A549 (cell line): ENCODE results near the gene PRDM15. TPM values are rescaled to one million over a fixed set of nuclear protein-coding genes. Genes with fewer than 3 reads are reported as not detected.

ENCODE experiments used
- ATAC-seq, 2 experiments: fragments of 200-7000 bp in 1 of 2; fragments of >200 bp in 1 of 2; cut with Nextera tagmentation in 1 of 2; cut with Tn5 transposase in 1 of 2; 3 replicates each; pipeline versions ENCODE4 v1.8.0 to v1.9.1; 2018 to 2020; ENCODE audit warnings: mild to moderate bottlenecking in 1 of 2, moderate library complexity in 1 of 2
- CTCF ChIA-PET: fragments of 300-600 bp; sonication (Branson Sonifier 250); formaldehyde crosslinking; extraction: SDS; loops from one replicate; lab custom pipeline; 2021; ENCODE audit warnings: antibody characterized with exemption, inconsistent platforms; lab: Yijun Ruan, JAX
- POLR2A ChIA-PET: fragments of 350-600 bp; formaldehyde crosslinking; extraction: SDS; loops from one replicate; lab custom pipeline; 2021; ENCODE audit warnings: antibody characterized with exemption, inconsistent platforms; lab: Yijun Ruan, JAX
- DNase-seq, 2 experiments: peaks; one replicate each; pipeline versions ENCODE4 v3.0.0 to v3.0.0-alpha.2; 2011 to 2016; ENCODE audit warnings: low read depth in 1 of 2, low spot score in 1 of 2
- FAIRE-seq: peaks from 2 replicates; lab custom pipeline; 2011; peaks lifted over from hg19 to GRCh38; lab: Jason Lieb, UNC
- H3K27ac ChIP-seq, 2 experiments: fragments of >200 bp; sonication (Bioruptor Twin); formaldehyde crosslinking; 3 replicates each; pipeline ENCODE4 v1.5.1; 2016 to 2017
- H3K4me1 ChIP-seq: fragments of >200 bp; sonication (Bioruptor Twin); formaldehyde crosslinking; 3 replicates; pipeline ENCODE4 v1.6.1; 2016
- H3K4me2 ChIP-seq: fragments of >200 bp; sonication (Bioruptor Twin); formaldehyde crosslinking; 3 replicates; pipeline ENCODE4 v1.6.1; 2016
- H3K4me3 ChIP-seq: fragments of >200 bp; sonication (Bioruptor Twin); formaldehyde crosslinking; 3 replicates; pipeline ENCODE4 v1.5.1; 2016
- H3K9me3 ChIP-seq: fragments of >200 bp; sonication (Bioruptor Twin); formaldehyde crosslinking; 3 replicates; pipeline ENCODE4 v1.6.1; 2016
- CBX2 ChIP-seq: fragments of 200-600 bp; sonication (generic); IDR thresholded peaks from 2 replicates; pipeline ENCODE4 v1.6.1; 2016; ENCODE audit warnings: low read depth, mild to moderate bottlenecking, borderline replicate concordance
- CBX8 ChIP-seq: fragments of 200-600 bp; sonication (generic); IDR thresholded peaks from 2 replicates; pipeline ENCODE4 v1.6.1; 2016
- CEBPB ChIP-seq, 2 experiments: fragments of >200 bp in 1 of 2; sonication (Bioruptor Twin) in 1 of 2; formaldehyde crosslinking in 1 of 2; IDR thresholded peaks; 2 replicates each; pipeline ENCODE4 v1.6.1; 2012 to 2016
- CHD2 ChIP-seq: fragments of 150-350 bp; IDR thresholded peaks from 2 replicates; pipeline ENCODE4 v1.6.1; 2014; ENCODE audit warnings: low read length; ENCODE audit not compliant: partially characterized antibody
- CHD4 ChIP-seq: fragments of 200-600 bp; sonication (generic); IDR thresholded peaks from 2 replicates; pipeline ENCODE4 v1.6.1; 2016; ENCODE audit warnings: antibody characterized with exemption, mild to moderate bottlenecking, borderline replicate concordance
- EP300 ChIP-seq, 2 experiments: fragments of >200 bp; sonication (Bioruptor Twin); formaldehyde crosslinking; IDR thresholded peaks; 2 replicates in 1 of 2; 3 replicates in 1 of 2; pipeline ENCODE4 v1.6.1; 2016 to 2017
- FOSB ChIP-seq: fragments of 250-450 bp; sonication (Bioruptor Pico); IDR thresholded peaks from 2 replicates; pipeline ENCODE4 v1.5.0; 2020; ENCODE audit warnings: mild to moderate bottlenecking, moderate library complexity
- FOSL2 ChIP-seq, 2 experiments: fragments of 450-650 bp in 1 of 2; fragments of >200 bp in 1 of 2; sonication (Bioruptor Twin) in 1 of 2; formaldehyde crosslinking; IDR thresholded peaks; 2 replicates each; pipeline versions ENCODE4 v1.5.0 to v1.6.1; 2016 to 2020; ENCODE audit warnings: mild to moderate bottlenecking in 1 of 2, moderate library complexity in 1 of 2
- FOXS1 ChIP-seq: fragments of 250-450 bp; sonication (Bioruptor Pico); IDR thresholded peaks from 2 replicates; pipeline ENCODE4 v1.5.0; 2020; ENCODE audit warnings: mild to moderate bottlenecking, moderate library complexity
- HEYL ChIP-seq: fragments of 250-450 bp; sonication (Bioruptor Pico); IDR thresholded peaks from 2 replicates; pipeline ENCODE4 v1.8.0; 2021; ENCODE audit warnings: mild to moderate bottlenecking, moderate library complexity
- HOXA7 ChIP-seq: fragments of 250-450 bp; sonication (Bioruptor Pico); IDR thresholded peaks from 2 replicates; pipeline ENCODE4 v1.5.0; 2020; ENCODE audit warnings: mild to moderate bottlenecking, moderate library complexity
- KDM1A ChIP-seq: fragments of 200-600 bp; sonication (generic); IDR thresholded peaks from 2 replicates; pipeline ENCODE4 v1.6.1; 2016; ENCODE audit warnings: low read depth, mild to moderate bottlenecking
- MAFK ChIP-seq: fragments of 450-650 bp; IDR thresholded peaks from 2 replicates; pipeline ENCODE4 v1.6.1; 2014; ENCODE audit not compliant: partially characterized antibody
- MAZ ChIP-seq: fragments of 150-350 bp; IDR thresholded peaks from 2 replicates; pipeline ENCODE4 v1.6.1; 2014; ENCODE audit warnings: antibody characterized with exemption, low read depth, low read length, borderline replicate concordance
- NFE2L2 ChIP-seq: fragments of 150-350 bp; conservative IDR thresholded peaks from 2 replicates; pipeline ENCODE4 v1.6.1; 2014; ENCODE audit warnings: low read length
- NPAS2 ChIP-seq: fragments of 250-450 bp; sonication (Bioruptor Pico); IDR thresholded peaks from 2 replicates; pipeline ENCODE4 v1.8.0; 2022; ENCODE audit warnings: mild to moderate bottlenecking, moderate library complexity, borderline replicate concordance
- NR3C1 ChIP-seq: fragments of >200 bp; sonication (Bioruptor Twin); formaldehyde crosslinking; IDR thresholded peaks from 3 replicates; pipeline ENCODE4 v1.6.1; 2017
- PHF8 ChIP-seq: fragments of 200-600 bp; sonication (generic); IDR thresholded peaks from 2 replicates; pipeline ENCODE4 v1.6.1; 2016; ENCODE audit warnings: low read depth, mild to moderate bottlenecking, antibody characterized with exemption, moderate library complexity, borderline replicate concordance
- POLR2AphosphoS2 ChIP-seq: conservative IDR thresholded peaks from 2 replicates; pipeline ENCODE4 v1.6.1; 2012; ENCODE audit warnings: low read length, improper control_type of control experiment, inconsistent platforms
- RARB ChIP-seq: fragments of 250-450 bp; sonication (Bioruptor Pico); IDR thresholded peaks from 2 replicates; pipeline ENCODE4 v1.8.0; 2021; ENCODE audit warnings: mild to moderate bottlenecking, moderate library complexity
- RCOR1 ChIP-seq: fragments of 150-350 bp; IDR thresholded peaks from 2 replicates; pipeline ENCODE4 v1.6.1; 2014; ENCODE audit warnings: antibody characterized with exemption, low read length, low read depth
- SREBF2 ChIP-seq: fragments of 450-650 bp; IDR thresholded peaks from 2 replicates; pipeline ENCODE4 v1.6.1; 2014; ENCODE audit warnings: mild to moderate bottlenecking, moderate library complexity
- TFCP2L1 ChIP-seq: fragments of 250-450 bp; sonication (Bioruptor Pico); IDR thresholded peaks from 2 replicates; pipeline ENCODE4 v1.5.0; 2021; ENCODE audit warnings: mild to moderate bottlenecking
- TP53 ChIP-seq: fragments of 250-450 bp; sonication (Bioruptor Pico); IDR thresholded peaks from 2 replicates; pipeline ENCODE4 v1.5.0; 2021; ENCODE audit warnings: mild to moderate bottlenecking, moderate library complexity
- ZSCAN20 ChIP-seq: fragments of 250-450 bp; sonication (Bioruptor Pico); IDR thresholded peaks from 2 replicates; pipeline ENCODE4 v1.8.0; 2022; ENCODE audit warnings: mild to moderate bottlenecking, moderate library complexity
- WGBS: methylation state at CpG from one replicate; pipeline ENCODE4 v1.1.6; 2017; ENCODE audit errors: missing lambda C conversion rate; 5-methylcytosine and 5-hydroxymethylcytosine counted together
- polyA plus RNA-seq, 4 experiments: library from polyadenylated mRNA; depleted of rRNA in 3 of 4; stranded (reverse); fragments of >200 nt; fragmentation: RNase III in 1 of 4; extraction: RNeasy Plus Mini Kit Qiagen cat#74134 plus additional on column Dnase treatment in 1 of 4; gene quantifications; 2 replicates in 3 of 4; 3 replicates in 1 of 4; pipeline ENCODE4 v1.2.3, GENCODE V29; 2011 to 2017
- TF ChIP-seq, protein P1 (sequence below): fragments of 200-600 bp; sonication (generic); IDR thresholded peaks from 2 replicates; pipeline ENCODE4 v1.6.1; 2016; ENCODE audit warnings: antibody characterized with exemption, mild to moderate bottlenecking, moderate library complexity
- TF ChIP-seq, protein P2 (sequence below): fragments of 250-450 bp; sonication (Bioruptor Pico); IDR thresholded peaks from 2 replicates; pipeline ENCODE4 v1.5.0; 2020; ENCODE audit warnings: low read depth, mild to moderate bottlenecking, moderate library complexity
- TF ChIP-seq, protein P3 (sequence below): fragments of 450-650 bp; IDR thresholded peaks from 2 replicates; pipeline ENCODE4 v1.6.1; 2014; ENCODE audit warnings: antibody characterized with exemption
- TF ChIP-seq, protein P4 (sequence below): fragments of 150-350 bp; IDR thresholded peaks from 2 replicates; pipeline ENCODE4 v1.6.1; 2014; ENCODE audit warnings: low read depth, mild to moderate bottlenecking, low read length
- TF ChIP-seq, protein P5 (sequence below): fragments of >200 bp; sonication (Bioruptor Twin); formaldehyde crosslinking; IDR thresholded peaks from 3 replicates; pipeline ENCODE4 v1.6.1; 2016

Gene PRDM15
- polyA plus RNA-seq, 2 of the 4 experiments (the other 2 are of a cell fraction): 4.5 to 6.1 TPM

DNA sequence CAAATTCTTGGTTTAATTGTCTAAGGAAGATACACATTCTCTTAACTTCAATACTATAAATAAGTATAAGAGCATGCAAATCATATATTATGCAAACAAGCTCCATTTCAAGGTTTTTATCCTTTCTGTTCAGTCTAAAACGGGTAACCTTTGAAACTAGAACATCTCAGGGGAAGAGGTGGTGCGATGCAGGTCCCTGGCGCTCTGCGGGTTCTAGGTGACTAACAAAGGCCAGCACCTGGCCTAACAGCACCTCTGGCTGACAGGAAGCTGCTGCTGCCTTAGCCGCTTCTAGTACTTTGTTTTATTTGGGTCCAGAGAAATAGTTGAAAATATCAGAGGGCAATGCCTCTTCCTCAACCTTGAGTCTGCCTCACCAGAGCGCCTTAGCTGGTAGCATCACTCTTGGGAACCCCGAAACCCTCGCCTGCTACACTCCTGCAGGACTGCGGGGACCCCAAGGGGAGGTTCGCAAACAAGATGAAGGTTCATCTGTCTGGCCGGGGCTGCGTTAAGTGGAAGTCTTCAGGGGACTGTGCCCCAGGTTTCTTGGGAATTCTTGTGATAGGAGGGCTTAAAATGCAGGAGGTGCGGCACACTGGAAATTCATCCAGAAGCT lies 45.5 kb downstream of the PRDM15 start:
- H3K4me3 ChIP-seq: no peak overlapping the region
- H3K9me3 ChIP-seq: no peaks in the 10 kb centered on the region
- TF ChIP-seq FOSL2 (IDR thresholded peaks at IDR 0.05) (no peak), FOSL2 (CRISPR knock-in tag; IDR thresholded peaks at IDR 0.05) (no peak), CHD4 (no peak), SREBF2 (no peak), KDM1A (no peak), TFCP2L1 (CRISPR knock-in tag) (no peak), FOXS1 (CRISPR knock-in tag) (no peak), RCOR1 (no peak), CHD2 (no peak), CBX2 (no peak), ZSCAN20 (CRISPR knock-in tag) (no peak), EP300 (IDR thresholded peaks at IDR 0.05) (no peak), HEYL (CRISPR knock-in tag) (no peak), POLR2AphosphoS2 (no peak), NFE2L2 (no peak), CBX8 (no peak), TP53 (no peak)
- TF ChIP-seq, protein P1, sequence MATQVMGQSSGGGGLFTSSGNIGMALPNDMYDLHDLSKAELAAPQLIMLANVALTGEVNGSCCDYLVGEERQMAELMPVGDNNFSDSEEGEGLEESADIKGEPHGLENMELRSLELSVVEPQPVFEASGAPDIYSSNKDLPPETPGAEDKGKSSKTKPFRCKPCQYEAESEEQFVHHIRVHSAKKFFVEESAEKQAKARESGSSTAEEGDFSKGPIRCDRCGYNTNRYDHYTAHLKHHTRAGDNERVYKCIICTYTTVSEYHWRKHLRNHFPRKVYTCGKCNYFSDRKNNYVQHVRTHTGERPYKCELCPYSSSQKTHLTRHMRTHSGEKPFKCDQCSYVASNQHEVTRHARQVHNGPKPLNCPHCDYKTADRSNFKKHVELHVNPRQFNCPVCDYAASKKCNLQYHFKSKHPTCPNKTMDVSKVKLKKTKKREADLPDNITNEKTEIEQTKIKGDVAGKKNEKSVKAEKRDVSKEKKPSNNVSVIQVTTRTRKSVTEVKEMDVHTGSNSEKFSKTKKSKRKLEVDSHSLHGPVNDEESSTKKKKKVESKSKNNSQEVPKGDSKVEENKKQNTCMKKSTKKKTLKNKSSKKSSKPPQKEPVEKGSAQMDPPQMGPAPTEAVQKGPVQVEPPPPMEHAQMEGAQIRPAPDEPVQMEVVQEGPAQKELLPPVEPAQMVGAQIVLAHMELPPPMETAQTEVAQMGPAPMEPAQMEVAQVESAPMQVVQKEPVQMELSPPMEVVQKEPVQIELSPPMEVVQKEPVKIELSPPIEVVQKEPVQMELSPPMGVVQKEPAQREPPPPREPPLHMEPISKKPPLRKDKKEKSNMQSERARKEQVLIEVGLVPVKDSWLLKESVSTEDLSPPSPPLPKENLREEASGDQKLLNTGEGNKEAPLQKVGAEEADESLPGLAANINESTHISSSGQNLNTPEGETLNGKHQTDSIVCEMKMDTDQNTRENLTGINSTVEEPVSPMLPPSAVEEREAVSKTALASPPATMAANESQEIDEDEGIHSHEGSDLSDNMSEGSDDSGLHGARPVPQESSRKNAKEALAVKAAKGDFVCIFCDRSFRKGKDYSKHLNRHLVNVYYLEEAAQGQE: no peak
- TF ChIP-seq, protein P2, sequence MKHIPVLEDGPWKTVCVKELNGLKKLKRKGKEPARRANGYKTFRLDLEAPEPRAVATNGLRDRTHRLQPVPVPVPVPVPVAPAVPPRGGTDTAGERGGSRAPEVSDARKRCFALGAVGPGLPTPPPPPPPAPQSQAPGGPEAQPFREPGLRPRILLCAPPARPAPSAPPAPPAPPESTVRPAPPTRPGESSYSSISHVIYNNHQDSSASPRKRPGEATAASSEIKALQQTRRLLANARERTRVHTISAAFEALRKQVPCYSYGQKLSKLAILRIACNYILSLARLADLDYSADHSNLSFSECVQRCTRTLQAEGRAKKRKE (CRISPR knock-in tag): no peak
- TF ChIP-seq, all 56 proteins: peak for 0
- no peak for DNase-seq
- 95% methylated on average over 13 of the region's 13 CpGs for WGBS
- no peak overlapping the region for H3K4me2 ChIP-seq
- FAIRE-seq: no peak
- no peak for ATAC-seq
- no peak overlapping the region for H3K27ac ChIP-seq
- ChIA-PET POLR2A (no interaction called here), CTCF (interaction anchor here (1.0 to 1.6 kb wide), 3 partner anchors 16 to 55 kb away, joined by 3 to 4 read pairs (median 3); no protein-coding TSS in a partner anchor)
- H3K4me1 ChIP-seq: no peaks in the 10 kb centered on the region

DNA sequence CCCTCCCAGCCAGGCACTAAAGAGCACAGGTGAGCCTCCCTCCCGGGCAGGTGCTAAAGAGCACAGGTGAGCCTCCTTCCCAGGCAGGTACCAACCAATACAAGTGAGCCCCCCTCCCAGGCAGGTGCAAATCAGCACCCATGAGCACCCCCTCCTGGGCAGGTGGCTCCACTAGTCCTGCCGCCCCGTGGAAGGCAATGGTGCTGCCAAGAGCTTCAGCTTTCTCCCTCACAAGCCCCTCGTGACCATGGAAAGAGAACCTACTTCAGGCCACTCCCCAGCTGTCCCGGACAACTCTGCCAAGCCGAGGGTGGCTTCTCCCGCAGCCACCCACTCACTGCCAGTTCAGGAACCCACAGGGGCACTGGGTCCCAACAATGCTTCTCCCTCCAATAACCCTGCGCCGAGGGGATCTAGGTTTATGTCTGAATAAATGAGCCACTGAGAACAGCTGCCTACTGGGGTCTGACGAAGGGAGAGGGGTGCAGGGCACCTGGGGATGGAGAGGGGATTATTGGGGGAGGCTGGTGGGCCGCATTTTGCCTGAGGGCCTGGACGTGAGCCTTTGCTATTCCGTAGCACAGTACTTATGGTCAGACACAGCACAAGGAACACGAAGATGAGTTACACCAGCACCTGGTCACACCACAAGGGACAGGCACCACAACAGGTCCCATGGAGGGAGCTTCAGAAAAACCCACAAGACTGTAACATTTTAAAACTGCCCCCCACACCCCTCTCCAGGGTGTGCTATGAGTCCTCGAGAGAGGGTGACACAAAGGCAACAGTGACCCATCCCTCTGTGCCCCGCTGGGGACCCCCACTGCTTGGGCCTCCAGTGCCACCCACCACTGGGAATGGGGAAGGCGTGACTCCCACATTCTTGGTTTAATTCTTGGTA lies 46.3 kb downstream of the PRDM15 start:
- Histone ChIP-seq H3K27ac (no peak overlapping the region), H3K4me1 (no peaks in the 10 kb centered on the region), H3K4me2 (no peak overlapping the region), H3K4me3 (no peak overlapping the region), H3K9me3 (no peaks in the 10 kb centered on the region)
- DNase-seq (no peak), FAIRE-seq (no peak), ATAC-seq (no peak)
- CTCF ChIA-PET: interaction anchor here (1.0 to 1.6 kb wide), 3 partner anchors 15 to 55 kb away, joined by 3 to 4 read pairs (median 3); no protein-coding TSS in a partner anchor
- WGBS: 79% methylated on average over 10 of the region's 17 CpGs
- POLR2A ChIA-PET: no interaction called here
- TF ChIP-seq HEYL (CRISPR knock-in tag) (no peak), MAFK (no peak), FOSB (no peak), EP300 (IDR thresholded peaks at IDR 0.05) (no peak), NPAS2 (CRISPR knock-in tag) (no peak), NR3C1 (no peak), HOXA7 (no peak), PHF8 (no peak), MAZ (no peak), RARB (no peak), CEBPB (IDR thresholded peaks at IDR 0.05) (no peak)
- TF ChIP-seq, protein P3, sequence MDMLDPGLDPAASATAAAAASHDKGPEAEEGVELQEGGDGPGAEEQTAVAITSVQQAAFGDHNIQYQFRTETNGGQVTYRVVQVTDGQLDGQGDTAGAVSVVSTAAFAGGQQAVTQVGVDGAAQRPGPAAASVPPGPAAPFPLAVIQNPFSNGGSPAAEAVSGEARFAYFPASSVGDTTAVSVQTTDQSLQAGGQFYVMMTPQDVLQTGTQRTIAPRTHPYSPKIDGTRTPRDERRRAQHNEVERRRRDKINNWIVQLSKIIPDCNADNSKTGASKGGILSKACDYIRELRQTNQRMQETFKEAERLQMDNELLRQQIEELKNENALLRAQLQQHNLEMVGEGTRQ: no peak
- TF ChIP-seq, protein P4, sequence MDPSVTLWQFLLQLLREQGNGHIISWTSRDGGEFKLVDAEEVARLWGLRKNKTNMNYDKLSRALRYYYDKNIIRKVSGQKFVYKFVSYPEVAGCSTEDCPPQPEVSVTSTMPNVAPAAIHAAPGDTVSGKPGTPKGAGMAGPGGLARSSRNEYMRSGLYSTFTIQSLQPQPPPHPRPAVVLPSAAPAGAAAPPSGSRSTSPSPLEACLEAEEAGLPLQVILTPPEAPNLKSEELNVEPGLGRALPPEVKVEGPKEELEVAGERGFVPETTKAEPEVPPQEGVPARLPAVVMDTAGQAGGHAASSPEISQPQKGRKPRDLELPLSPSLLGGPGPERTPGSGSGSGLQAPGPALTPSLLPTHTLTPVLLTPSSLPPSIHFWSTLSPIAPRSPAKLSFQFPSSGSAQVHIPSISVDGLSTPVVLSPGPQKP: no peak
- TF ChIP-seq, protein P5, sequence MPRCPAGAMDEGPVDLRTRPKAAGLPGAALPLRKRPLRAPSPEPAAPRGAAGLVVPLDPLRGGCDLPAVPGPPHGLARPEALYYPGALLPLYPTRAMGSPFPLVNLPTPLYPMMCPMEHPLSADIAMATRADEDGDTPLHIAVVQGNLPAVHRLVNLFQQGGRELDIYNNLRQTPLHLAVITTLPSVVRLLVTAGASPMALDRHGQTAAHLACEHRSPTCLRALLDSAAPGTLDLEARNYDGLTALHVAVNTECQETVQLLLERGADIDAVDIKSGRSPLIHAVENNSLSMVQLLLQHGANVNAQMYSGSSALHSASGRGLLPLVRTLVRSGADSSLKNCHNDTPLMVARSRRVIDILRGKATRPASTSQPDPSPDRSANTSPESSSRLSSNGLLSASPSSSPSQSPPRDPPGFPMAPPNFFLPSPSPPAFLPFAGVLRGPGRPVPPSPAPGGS: no peak
